ENCODE measurements around the gene EEF1G. TPM values are rescaled to one million over a fixed set of nuclear protein-coding genes. Genes with fewer than 3 reads are reported as not detected.
"Not testable (repeated sequence)": the region's sequence is repeated elsewhere in the genome, so short reads cannot be mapped to it uniquely, and the experiment has no call there.

EEF1G gene
- total and polyA plus RNA-seq, 7 donors, result 1,344 to 2,108 (median 1,779) TPM

DNA sequence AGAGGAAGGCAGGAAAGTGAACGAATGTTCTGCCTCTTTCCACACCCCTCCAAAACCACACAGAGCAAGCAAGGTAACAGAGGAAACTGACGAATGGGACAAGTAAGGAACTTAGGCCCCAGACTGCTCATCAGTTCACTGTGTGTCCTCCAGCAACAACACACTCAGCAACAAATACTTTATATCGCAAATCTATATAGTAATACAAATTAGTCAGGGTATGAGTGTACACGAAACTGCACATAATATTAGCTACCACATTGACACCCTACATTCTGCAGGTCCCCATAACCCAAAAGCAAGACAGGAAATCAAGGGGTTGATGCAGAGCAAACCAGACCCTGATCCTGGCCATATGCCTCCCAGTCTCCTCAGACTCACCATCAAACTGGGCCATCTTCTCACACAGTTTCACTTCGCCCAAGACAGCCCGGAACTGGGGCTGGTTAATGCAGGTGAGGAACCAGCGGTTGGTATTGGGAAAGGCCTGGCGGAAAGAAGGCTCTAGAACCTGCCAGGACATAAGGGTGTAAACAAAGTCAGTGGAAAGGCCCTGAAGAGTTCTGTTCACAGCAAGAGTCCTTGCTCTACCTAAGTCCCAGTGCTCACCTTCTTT, 6.6 kb downstream of the EEF1G start:
- no peak for TF ChIP-seq EP300 (IDR thresholded peaks at IDR 0.05)
- TF ChIP-seq, protein P1, sequence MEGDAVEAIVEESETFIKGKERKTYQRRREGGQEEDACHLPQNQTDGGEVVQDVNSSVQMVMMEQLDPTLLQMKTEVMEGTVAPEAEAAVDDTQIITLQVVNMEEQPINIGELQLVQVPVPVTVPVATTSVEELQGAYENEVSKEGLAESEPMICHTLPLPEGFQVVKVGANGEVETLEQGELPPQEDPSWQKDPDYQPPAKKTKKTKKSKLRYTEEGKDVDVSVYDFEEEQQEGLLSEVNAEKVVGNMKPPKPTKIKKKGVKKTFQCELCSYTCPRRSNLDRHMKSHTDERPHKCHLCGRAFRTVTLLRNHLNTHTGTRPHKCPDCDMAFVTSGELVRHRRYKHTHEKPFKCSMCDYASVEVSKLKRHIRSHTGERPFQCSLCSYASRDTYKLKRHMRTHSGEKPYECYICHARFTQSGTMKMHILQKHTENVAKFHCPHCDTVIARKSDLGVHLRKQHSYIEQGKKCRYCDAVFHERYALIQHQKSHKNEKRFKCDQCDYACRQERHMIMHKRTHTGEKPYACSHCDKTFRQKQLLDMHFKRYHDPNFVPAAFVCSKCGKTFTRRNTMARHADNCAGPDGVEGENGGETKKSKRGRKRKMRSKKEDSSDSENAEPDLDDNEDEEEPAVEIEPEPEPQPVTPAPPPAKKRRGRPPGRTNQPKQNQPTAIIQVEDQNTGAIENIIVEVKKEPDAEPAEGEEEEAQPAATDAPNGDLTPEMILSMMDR (IDR thresholded peaks at IDR 0.05), result no peak
- WGBS, 2 donors, result 82 to 83% methylated on average over 8 of the region's 8 CpGs
- Histone ChIP-seq H3K4me1 (peaks cover 0 to 21% (median 2%) of the 10 kb centered on the region in 4 donors), H3K36me3 (peaks cover 16 to 100% (median 77%) of the 10 kb centered on the region in 4 donors), H3K9me3 (no peaks in the 10 kb centered on the region), H3K4me3 (no peak overlapping the region), H3K27ac (no peak overlapping the region), H3K27me3 (no peaks in the 10 kb centered on the region)
- DNase-seq, result no peak
- intact Hi-C loops (cut with DNase I), result no loop called here

GRCh38 chr11:62566247-62566646, 7.4 kb downstream of the EEF1G start:
- Histone ChIP-seq H3K36me3 (peaks cover 16 to 99% (median 69%) of the 10 kb centered on the region in 4 donors), H3K4me1 (peaks cover 0 to 14% (median 2%) of the 10 kb centered on the region in 4 donors), H3K9me3 (no peaks in the 10 kb centered on the region), H3K27me3 (no peaks in the 10 kb centered on the region), H3K4me3 (no peak overlapping the region), H3K27ac (no peak overlapping the region)
- no peak for DNase-seq
- TF ChIP-seq POLR2AphosphoS5 (IDR thresholded peaks at IDR 0.05), result no peak
- TF ChIP-seq, protein P1 (IDR thresholded peaks at IDR 0.05), result no peak
- TF ChIP-seq POLR2A (IDR thresholded peaks at IDR 0.05), result no peak
- TF ChIP-seq EP300 (IDR thresholded peaks at IDR 0.05), result no peak
- WGBS, 2 donors, result 86 to 93% methylated on average over 8 of the region's 8 CpGs
- intact Hi-C loops (cut with DNase I), result no loop called here

DNA sequence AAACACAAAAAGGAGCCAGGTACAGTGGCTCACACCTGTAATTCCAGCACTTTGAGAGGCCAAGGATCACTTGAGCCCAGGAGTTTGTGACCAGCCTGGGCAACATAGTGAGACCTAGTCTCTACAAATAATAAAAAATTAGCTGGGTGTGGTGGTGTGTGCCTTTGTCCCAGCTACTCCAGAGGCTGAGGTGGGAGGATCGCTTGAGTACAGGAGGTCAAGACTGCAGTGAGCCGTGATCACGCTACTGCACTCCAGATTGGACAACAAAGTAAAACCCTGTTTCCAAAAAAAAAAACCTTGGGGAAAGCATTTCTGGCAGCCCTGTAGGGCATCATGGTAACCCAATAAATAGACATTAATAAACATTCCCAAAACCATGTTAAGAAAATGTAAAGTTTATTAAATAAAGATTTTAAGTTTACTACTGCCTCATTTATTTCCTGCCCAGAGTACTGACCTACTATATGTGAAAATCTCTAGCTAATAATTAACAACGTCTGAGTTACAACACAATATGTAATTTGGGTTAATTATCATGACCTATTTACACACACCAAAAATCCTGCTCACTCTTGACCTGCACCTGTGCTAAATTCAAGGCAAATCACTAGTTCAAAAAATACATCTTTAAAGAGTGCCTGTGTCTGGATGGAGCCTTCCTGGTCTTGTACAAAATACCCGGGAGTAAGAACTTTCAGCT, 8.4 kb downstream of the EEF1G start:
- no peak for TF ChIP-seq POLR2A (IDR thresholded peaks at IDR 0.05)
- no peak for TF ChIP-seq POLR2AphosphoS5 (IDR thresholded peaks at IDR 0.05)
- TF ChIP-seq, protein P1 (IDR thresholded peaks at IDR 0.05), result no peak
- no peak for TF ChIP-seq EP300 (IDR thresholded peaks at IDR 0.05)
- no peak for DNase-seq
- Histone ChIP-seq H3K4me1 (peaks cover 0 to 17% (median 12%) of the 10 kb centered on the region in 4 donors), H3K36me3 (peaks cover 12 to 89% (median 59%) of the 10 kb centered on the region in 4 donors), H3K9me3 (no peaks in the 10 kb centered on the region), H3K27ac (no peak overlapping the region), H3K27me3 (no peaks in the 10 kb centered on the region), H3K4me3 (no peak overlapping the region)
- WGBS, 2 donors, result 48 to 80% methylated on average over 5 of the region's 5 CpGs
- intact Hi-C loops (cut with DNase I), result no loop called here

GRCh38 chr11:62561677-62562230, 11.9 kb downstream of the EEF1G start:
- H3K4me3 ChIP-seq, DNase-seq, H3K9me3 ChIP-seq, H3K27me3 ChIP-seq: not testable (repeated sequence)
- intact Hi-C loops (cut with DNase I), result loop anchor here (5.0 kb wide), 1 partner anchor 139 kb away; no protein-coding TSS in a partner anchor
- Histone ChIP-seq H3K4me1 (peaks cover 0 to 34% (median 30%) of the 10 kb centered on the region in 4 donors), H3K27ac (peak overlapping the region; percentile 82 to 100 (median 92)), H3K36me3 (peaks cover 12 to 82% (median 48%) of the 10 kb centered on the region in 4 donors)
- WGBS, 2 donors, result 60 to 78% methylated on average over 3 of the region's 3 CpGs

- peak; percentile 97 for DNase-seq
- Histone ChIP-seq H3K27me3 (no peaks in the 10 kb centered on the region), H3K9me3 (no peaks in the 10 kb centered on the region), H3K4me1 (peaks cover 0 to 45% (median 41%) of the 10 kb centered on the region in 4 donors), H3K4me3 (no peak overlapping the region), H3K27ac (peak overlapping the region; percentile 82 to 100 (median 92)), H3K36me3 (peaks cover 8 to 71% (median 38%) of the 10 kb centered on the region in 4 donors)
- TF ChIP-seq, protein P1 (IDR thresholded peaks at IDR 0.05), result peak in 3 of 4 experiments; percentile 84 to 90 (median 86)
- TF ChIP-seq POLR2A (IDR thresholded peaks at IDR 0.05) (no peak), EP300 (IDR thresholded peaks at IDR 0.05) (no peak), POLR2AphosphoS5 (IDR thresholded peaks at IDR 0.05) (peak in 2 of 4 donors; percentile 46 to 59)
- WGBS, 2 donors, result 17 to 54% methylated on average over 2 of the region's 2 CpGs
- intact Hi-C loops (cut with DNase I), result loop anchor here (1.0 to 5.0 kb wide), 2 partner anchors 138 to 165 kb away; no protein-coding TSS in a partner anchor
These were observed 13.1 kb downstream of the EEF1G start for GRCh38 chr11:62560566-62561103.

GRCh38 chr11:62559626-62560025, 14.1 kb downstream of the EEF1G start:
- WGBS, 2 donors, result 84 to 87% methylated on average over 5 of the region's 5 CpGs
- Histone ChIP-seq H3K36me3 (peaks cover 8 to 60% (median 31%) of the 10 kb centered on the region in 4 donors), H3K4me1 (peaks cover 0 to 55% (median 51%) of the 10 kb centered on the region in 4 donors), H3K27ac (peak overlapping the region; percentile 82 to 100 (median 92))
- not testable (repeated sequence) for DNase-seq, H3K9me3 ChIP-seq, H3K27me3 ChIP-seq, H3K4me3 ChIP-seq
- intact Hi-C loops (cut with DNase I), result loop anchor here (1.0 to 5.0 kb wide), 2 partner anchors 137 to 164 kb away; no protein-coding TSS in a partner anchor

Data from sigmoid colon (tissue), 7 donors.